PC-9 (cell line): Measurements from ENCODE around the gene KRTAP9-2.

Experiments
- CTCF ChIP-seq: fragments of 200-600 bp; sonication (generic); conservative IDR thresholded peaks from 2 replicates; pipeline ENCODE4 v1.6.1; 2017; ENCODE audit warnings: mixed run types, antibody characterized with exemption, mild to moderate bottlenecking, moderate library complexity
- EZH2 ChIP-seq: fragments of 200-600 bp; sonication (generic); IDR thresholded peaks from 2 replicates; pipeline ENCODE4 v1.8.0; 2017; ENCODE audit warnings: antibody characterized with exemption, low read depth

GRCh38 chr17:41271858-41272257 is 45.4 kb downstream of the KRTAP9-2 start:
- TF ChIP-seq CTCF = no peak
- TF ChIP-seq EZH2 = no peak
